ENCODE results near the gene DUOX2.
"Not testable (repeated sequence)": the region's sequence is repeated elsewhere in the genome, so short reads cannot be mapped to it uniquely, and the experiment has no call there.

DUOX2 gene

DNA sequence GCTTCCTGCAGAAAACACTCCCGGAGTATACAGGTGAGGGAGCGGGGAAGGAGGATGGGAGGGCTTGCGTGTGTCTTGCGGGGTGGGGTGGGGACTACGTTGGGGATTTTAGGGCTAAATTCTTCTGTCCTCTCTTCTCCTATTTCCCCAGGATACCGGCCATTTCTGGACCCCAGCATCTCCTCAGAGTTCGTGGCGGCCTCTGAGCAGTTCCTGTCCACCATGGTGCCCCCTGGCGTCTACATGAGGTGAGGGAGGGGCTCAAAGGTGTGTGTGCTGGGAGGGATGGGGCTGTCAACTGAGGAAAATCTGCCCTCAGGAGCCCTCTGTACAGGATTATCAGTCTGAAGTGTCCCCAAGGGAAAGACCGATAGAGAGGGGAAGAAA, 22.4 kb upstream of the DUOX2 start:
- Histone ChIP-seq H3K27ac (ENCODE audit: low read depth, low read length) (no peak overlapping the region), H3K9me3 (ENCODE audit: control insufficient read depth, insufficient read depth, low read length) (no peaks in the 10 kb centered on the region), H3K36me3 (ENCODE audit: control insufficient read depth, low read length) (no peaks in the 10 kb centered on the region), H3F3A (ENCODE audit: control insufficient read depth, insufficient read depth) (no peaks in the 10 kb centered on the region), H3K4me3 (ENCODE audit: low read length) (no peak overlapping the region), H3K4me1 (ENCODE audit: control insufficient read depth, low read length) (no peaks in the 10 kb centered on the region), H3K4me2 (ENCODE audit: low read length) (no peak overlapping the region), H3K27me3 (ENCODE audit: control insufficient read depth, low read length) (peaks cover 3% of the 10 kb centered on the region), H4K20me1 (ENCODE audit: control insufficient read depth, insufficient read depth, low read depth, low read length) (no peaks in the 10 kb centered on the region), H3K9me2 (replicated peaks; ENCODE audit: control insufficient read depth, low read length) (no peaks in the 10 kb centered on the region), H3K79me2 (ENCODE audit: control insufficient read depth, low read length) (no peaks in the 10 kb centered on the region)
- TF ChIP-seq EZH2phosphoT487 (IDR thresholded peaks at IDR 0.05; ENCODE audit: borderline replicate concordance, low read length) = no peak
- TF ChIP-seq, protein P1, sequence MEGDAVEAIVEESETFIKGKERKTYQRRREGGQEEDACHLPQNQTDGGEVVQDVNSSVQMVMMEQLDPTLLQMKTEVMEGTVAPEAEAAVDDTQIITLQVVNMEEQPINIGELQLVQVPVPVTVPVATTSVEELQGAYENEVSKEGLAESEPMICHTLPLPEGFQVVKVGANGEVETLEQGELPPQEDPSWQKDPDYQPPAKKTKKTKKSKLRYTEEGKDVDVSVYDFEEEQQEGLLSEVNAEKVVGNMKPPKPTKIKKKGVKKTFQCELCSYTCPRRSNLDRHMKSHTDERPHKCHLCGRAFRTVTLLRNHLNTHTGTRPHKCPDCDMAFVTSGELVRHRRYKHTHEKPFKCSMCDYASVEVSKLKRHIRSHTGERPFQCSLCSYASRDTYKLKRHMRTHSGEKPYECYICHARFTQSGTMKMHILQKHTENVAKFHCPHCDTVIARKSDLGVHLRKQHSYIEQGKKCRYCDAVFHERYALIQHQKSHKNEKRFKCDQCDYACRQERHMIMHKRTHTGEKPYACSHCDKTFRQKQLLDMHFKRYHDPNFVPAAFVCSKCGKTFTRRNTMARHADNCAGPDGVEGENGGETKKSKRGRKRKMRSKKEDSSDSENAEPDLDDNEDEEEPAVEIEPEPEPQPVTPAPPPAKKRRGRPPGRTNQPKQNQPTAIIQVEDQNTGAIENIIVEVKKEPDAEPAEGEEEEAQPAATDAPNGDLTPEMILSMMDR (IDR thresholded peaks at IDR 0.05; ENCODE audit: low read depth, low read length, poor library complexity, severe bottlenecking) = peak; percentile 23

DNA sequence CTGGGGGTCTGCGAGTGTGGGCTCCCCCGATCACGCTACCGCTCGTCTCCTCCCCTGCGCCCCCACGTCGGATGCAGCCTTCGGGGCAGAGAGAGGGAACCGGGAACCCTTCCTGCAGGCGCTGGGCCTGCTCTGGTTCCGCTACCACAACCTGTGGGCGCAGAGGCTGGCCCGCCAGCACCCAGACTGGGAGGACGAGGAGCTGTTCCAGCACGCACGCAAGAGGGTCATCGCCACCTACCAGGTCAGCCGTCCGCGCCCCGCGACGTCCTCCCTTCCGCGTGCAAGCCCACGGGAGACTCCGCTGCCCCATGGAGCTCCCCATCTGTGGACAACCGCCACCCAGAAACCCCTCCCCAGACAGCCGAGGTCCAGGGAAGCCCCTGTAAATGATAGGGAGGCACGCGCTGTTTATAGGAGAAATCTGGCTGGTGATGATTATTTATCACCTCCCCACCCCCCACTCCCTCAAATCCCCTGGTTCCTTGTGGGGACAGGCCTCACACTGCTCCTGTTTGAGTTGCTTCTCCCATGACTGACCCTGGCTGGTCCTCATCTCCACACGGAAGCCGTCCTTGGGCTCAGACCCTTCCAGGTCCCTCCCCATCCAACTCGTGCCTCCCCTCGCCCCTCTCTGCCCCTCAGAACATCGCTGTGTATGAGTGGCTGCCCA, 21.9 kb upstream of the DUOX2 start:
- not testable (repeated sequence) for H3K27me3 ChIP-seq (ENCODE audit: control insufficient read depth, low read length); H3K4me2 ChIP-seq (ENCODE audit: low read length)

DNA sequence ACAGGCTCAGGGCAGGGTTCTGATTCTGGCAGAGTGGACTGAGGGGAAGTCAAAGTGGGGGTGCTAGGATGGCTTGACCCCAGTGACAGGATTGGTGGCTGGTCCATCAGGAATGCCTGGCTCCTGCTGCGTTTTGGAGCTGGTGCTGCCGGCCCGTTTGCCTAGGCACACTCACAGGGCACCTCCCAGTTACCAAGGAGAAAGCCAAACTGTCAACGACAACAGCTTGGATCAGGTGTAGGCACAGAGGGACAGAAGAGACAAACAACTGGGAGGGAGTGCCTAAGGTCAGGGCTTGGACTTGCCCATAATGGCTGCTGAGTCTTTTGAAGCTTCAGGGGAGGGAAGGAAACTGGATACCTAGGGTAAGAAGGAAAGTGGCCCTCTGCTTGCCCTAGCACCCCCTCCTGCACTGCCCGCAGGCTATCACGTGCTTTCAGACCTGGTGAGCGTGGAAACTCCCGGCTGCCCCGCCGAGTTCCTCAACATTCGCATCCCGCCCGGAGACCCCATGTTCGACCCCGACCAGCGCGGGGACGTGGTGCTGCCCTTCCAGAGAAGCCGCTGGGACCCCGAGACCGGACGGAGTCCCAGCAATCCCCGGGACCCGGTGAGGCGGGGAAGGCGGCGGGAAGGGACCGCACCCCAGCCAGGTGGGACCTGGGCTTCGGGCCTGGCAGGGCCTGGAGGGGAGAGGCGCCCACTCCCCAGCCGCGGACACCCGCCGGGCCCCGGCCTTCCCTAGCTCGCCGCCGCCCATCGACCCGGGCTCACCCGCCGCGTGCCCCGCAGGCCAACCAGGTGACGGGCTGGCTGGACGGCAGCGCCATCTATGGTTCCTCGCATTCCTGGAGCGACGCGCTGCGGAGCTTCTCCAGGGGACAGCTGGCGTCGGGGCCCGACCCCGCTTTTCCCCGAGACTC, 21.0 kb upstream of the DUOX2 start:
- Histone ChIP-seq H3K4me3 (ENCODE audit: low read length) (no peak overlapping the region), H3K27me3 (ENCODE audit: control insufficient read depth, low read length) (peaks cover 3% of the 10 kb centered on the region), H3K27ac (ENCODE audit: low read depth, low read length) (no peak overlapping the region), H3K79me2 (ENCODE audit: control insufficient read depth, low read length) (no peaks in the 10 kb centered on the region), H3K4me1 (ENCODE audit: control insufficient read depth, low read length) (no peaks in the 10 kb centered on the region), H3K4me2 (ENCODE audit: low read length) (no peak overlapping the region), H3F3A (ENCODE audit: control insufficient read depth, insufficient read depth) (no peaks in the 10 kb centered on the region), H3K9me2 (replicated peaks; ENCODE audit: control insufficient read depth, low read length) (no peaks in the 10 kb centered on the region), H3K9me3 (ENCODE audit: control insufficient read depth, insufficient read depth, low read length) (no peaks in the 10 kb centered on the region), H4K20me1 (ENCODE audit: control insufficient read depth, insufficient read depth, low read depth, low read length) (no peaks in the 10 kb centered on the region), H3K36me3 (ENCODE audit: control insufficient read depth, low read length) (no peaks in the 10 kb centered on the region)
- TF ChIP-seq, protein P1 (IDR thresholded peaks at IDR 0.05; ENCODE audit: low read depth, low read length, poor library complexity, severe bottlenecking) = no peak
- no peak for TF ChIP-seq EZH2phosphoT487 (IDR thresholded peaks at IDR 0.05; ENCODE audit: borderline replicate concordance, low read length)

More for the DNA sequence above, 21.9 kb upstream of the DUOX2 start:
- not testable (repeated sequence) for H3K9me3 ChIP-seq (ENCODE audit: control insufficient read depth, insufficient read depth, low read length); H3K79me2 ChIP-seq (ENCODE audit: control insufficient read depth, low read length); H3K27ac ChIP-seq (ENCODE audit: low read depth, low read length); H4K20me1 ChIP-seq (ENCODE audit: control insufficient read depth, insufficient read depth, low read depth, low read length); H3F3A ChIP-seq (ENCODE audit: control insufficient read depth, insufficient read depth); H3K4me3 ChIP-seq (ENCODE audit: low read length); H3K4me1 ChIP-seq (ENCODE audit: control insufficient read depth, low read length); H3K36me3 ChIP-seq (ENCODE audit: control insufficient read depth, low read length); H3K9me2 ChIP-seq (replicated peaks; ENCODE audit: control insufficient read depth, low read length)

DNA sequence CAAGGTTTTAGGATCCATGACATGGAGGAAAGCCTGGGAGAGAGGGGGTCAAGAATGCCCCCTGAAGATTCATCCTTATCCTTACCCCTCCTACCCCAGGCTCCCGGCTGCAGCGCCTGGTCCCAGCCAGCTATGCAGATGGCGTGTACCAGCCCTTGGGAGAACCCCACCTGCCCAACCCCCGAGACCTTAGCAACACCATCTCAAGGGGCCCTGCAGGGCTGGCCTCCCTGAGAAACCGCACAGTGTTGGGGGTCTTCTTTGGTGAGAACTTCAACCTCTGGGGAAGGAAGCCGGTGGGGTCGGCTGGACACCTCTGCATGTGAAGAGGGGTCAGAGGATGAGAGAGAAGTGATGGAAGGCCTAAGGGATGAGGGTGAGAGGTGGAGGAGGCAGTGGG, 20.1 kb upstream of the DUOX2 start:
- Histone ChIP-seq H3K9me2 (replicated peaks; ENCODE audit: control insufficient read depth, low read length) (no peaks in the 10 kb centered on the region), H3K4me1 (ENCODE audit: control insufficient read depth, low read length) (no peaks in the 10 kb centered on the region), H3K36me3 (ENCODE audit: control insufficient read depth, low read length) (no peaks in the 10 kb centered on the region), H3K9me3 (ENCODE audit: control insufficient read depth, insufficient read depth, low read length) (no peaks in the 10 kb centered on the region), H3K27me3 (ENCODE audit: control insufficient read depth, low read length) (peaks cover 3% of the 10 kb centered on the region), H3F3A (ENCODE audit: control insufficient read depth, insufficient read depth) (no peaks in the 10 kb centered on the region), H3K79me2 (ENCODE audit: control insufficient read depth, low read length) (no peaks in the 10 kb centered on the region), H4K20me1 (ENCODE audit: control insufficient read depth, insufficient read depth, low read depth, low read length) (no peaks in the 10 kb centered on the region), H3K4me2 (ENCODE audit: low read length) (no peak overlapping the region), H3K27ac (ENCODE audit: low read depth, low read length) (no peak overlapping the region), H3K4me3 (ENCODE audit: low read length) (no peak overlapping the region)
- TF ChIP-seq, protein P1 (IDR thresholded peaks at IDR 0.05; ENCODE audit: low read depth, low read length, poor library complexity, severe bottlenecking) = no peak
- TF ChIP-seq EZH2phosphoT487 (IDR thresholded peaks at IDR 0.05; ENCODE audit: borderline replicate concordance, low read length) = no peak
